HL-60 (cell line): ENCODE measurements around the gene PRMT1.

Source experiments
- DNase-seq, 2 experiments: peaks; one replicate each; pipeline ENCODE4 v3.0.0-alpha.2; 2010 to 2020; ENCODE audit warnings: low read depth in 1 of 2, low spot score in 1 of 2
- H3K27ac ChIP-seq: fragments of 250-450 bp; sonication (Bioruptor Pico); replicated peaks from 2 replicates; pipeline ENCODE4 v1.5.1; 2020; ENCODE audit warnings: mild to moderate bottlenecking, moderate library complexity
- H3K27me3 ChIP-seq: fragments of 250-450 bp; sonication (Bioruptor Pico); 2 replicates; pipeline ENCODE4 v1.5.1; 2021; ENCODE audit warnings: mild to moderate bottlenecking, moderate library complexity; ENCODE audit not compliant: insufficient read depth, poor library complexity, severe bottlenecking
- H3K4me3 ChIP-seq: replicated peaks from 2 replicates; pipeline ENCODE4 v1.5.1; 2011; ENCODE audit warnings: mild to moderate bottlenecking, control low read depth, low read length; ENCODE audit not compliant: insufficient read depth
- GABPA ChIP-seq: IDR thresholded peaks from 2 replicates; pipeline ENCODE4 v1.6.1; 2012; ENCODE audit warnings: low read depth
- POLR2AphosphoS5 ChIP-seq: IDR thresholded peaks from 2 replicates; pipeline ENCODE4 v1.6.1; 2012; ENCODE audit warnings: low read depth
- SPI1 ChIP-seq: IDR thresholded peaks from 2 replicates; pipeline ENCODE4 v1.6.1; 2012; ENCODE audit warnings: low read depth, mild to moderate bottlenecking, borderline replicate concordance
- TF ChIP-seq, protein P1 (sequence below): IDR thresholded peaks from 2 replicates; pipeline ENCODE4 v1.6.1; 2012; ENCODE audit warnings: low read depth; ENCODE audit not compliant: insufficient replicate concordance
- TF ChIP-seq, protein P2 (sequence below): IDR thresholded peaks from one replicate; pipeline ENCODE4 v1.5.1; 2011; ENCODE audit warnings: low read length, control low read depth, inconsistent platforms; ENCODE audit not compliant: insufficient read depth

PRMT1 gene

DNA sequence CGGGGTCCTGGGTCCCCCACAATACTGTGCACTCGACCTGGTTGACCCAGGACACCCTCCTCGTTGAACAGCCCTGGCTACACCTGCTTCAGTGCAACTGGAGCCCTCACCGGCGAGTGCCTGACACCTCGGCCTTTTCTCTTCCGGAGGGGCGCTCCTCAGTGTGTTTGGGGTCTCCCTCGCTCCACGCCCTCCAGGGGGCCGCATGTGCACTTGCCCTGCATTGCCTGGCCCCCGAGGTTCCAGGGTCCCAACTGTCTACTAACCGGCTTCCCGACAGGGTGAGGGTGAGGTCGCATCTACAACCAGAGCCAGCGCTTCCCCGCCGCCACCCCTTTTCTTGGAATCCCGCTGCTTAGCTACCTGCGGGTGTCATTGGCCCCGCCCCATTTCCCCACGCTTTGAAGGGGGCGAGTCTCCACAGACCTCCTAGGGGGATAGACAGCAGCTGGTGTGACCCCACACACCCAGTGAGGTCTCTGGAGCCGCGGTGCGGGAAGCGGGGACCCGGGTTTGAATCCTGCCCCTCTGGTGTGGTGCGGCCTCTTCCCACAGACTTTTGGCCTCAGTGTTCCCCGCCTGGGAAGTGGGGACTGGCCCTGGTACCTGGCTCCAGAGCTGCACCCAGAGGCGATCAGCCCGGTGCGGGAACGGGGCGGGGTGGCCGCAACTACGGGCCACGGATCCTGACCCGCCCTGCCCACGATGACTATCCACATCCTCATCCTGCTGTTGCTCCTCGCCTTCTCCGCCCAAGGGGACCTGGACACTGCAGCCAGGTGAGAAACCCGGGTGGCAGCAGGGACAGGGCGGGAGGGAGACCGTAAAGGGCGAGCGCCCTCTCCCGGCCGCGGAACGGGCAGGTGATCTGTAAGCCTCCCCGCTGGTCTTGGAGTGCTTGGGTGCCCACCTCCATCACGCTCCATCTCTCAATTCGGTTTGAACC, 12.3 kb downstream of the PRMT1 start, which contains the start of gene ADM5:
Gene ADM5, plus strand, starts transcription at position 462 of the 946 bp plus-strand sequence. Its CDS starts 244 bp downstream, at position 706.
- peak; percentile 9; the same call in 1 of the 2 replicates for TF ChIP-seq POLR2AphosphoS5
- TF ChIP-seq GABPA: no peak
- Histone ChIP-seq H3K27ac (no peak within 1 kb of the TSS), H3K27me3 (no peaks in the 10 kb centered on the region), H3K4me3 (no peak within 1 kb of the TSS)
- no peak for DNase-seq

DNA sequence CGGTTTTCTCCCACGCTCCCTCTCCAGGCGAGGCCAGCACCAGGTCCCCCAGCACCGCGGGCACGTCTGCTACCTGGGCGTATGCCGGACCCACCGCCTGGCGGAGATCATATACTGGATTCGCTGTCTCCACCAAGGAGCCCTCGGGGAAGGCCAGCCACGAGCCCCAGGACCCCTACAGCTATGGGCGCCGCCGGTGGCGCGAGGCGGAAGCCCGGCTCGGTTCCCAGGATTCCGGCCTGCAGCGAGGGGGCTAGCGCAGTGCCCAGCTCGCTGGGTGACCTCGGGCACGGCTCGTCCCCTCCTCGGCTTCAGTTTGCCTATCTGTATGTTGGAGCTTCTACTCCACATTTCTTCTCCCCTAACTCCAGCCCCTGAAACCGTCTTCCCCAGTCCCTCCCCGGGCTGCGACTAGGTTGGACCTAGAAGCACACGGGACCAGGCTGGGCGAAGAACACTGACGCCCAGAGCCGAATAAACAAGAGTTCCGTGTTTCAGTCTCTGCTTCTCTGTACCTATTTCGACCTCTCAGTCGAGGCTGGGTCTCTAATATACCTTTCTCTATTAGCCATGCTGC, 13.1 kb downstream of the PRMT1 start:
- Histone ChIP-seq H3K27me3 (no peaks in the 10 kb centered on the region), H3K27ac (no peak overlapping the region), H3K4me3 (no peak overlapping the region)
- TF ChIP-seq POLR2AphosphoS5 (no peak), SPI1 (no peak), GABPA (no peak)
- TF ChIP-seq, protein P1, sequence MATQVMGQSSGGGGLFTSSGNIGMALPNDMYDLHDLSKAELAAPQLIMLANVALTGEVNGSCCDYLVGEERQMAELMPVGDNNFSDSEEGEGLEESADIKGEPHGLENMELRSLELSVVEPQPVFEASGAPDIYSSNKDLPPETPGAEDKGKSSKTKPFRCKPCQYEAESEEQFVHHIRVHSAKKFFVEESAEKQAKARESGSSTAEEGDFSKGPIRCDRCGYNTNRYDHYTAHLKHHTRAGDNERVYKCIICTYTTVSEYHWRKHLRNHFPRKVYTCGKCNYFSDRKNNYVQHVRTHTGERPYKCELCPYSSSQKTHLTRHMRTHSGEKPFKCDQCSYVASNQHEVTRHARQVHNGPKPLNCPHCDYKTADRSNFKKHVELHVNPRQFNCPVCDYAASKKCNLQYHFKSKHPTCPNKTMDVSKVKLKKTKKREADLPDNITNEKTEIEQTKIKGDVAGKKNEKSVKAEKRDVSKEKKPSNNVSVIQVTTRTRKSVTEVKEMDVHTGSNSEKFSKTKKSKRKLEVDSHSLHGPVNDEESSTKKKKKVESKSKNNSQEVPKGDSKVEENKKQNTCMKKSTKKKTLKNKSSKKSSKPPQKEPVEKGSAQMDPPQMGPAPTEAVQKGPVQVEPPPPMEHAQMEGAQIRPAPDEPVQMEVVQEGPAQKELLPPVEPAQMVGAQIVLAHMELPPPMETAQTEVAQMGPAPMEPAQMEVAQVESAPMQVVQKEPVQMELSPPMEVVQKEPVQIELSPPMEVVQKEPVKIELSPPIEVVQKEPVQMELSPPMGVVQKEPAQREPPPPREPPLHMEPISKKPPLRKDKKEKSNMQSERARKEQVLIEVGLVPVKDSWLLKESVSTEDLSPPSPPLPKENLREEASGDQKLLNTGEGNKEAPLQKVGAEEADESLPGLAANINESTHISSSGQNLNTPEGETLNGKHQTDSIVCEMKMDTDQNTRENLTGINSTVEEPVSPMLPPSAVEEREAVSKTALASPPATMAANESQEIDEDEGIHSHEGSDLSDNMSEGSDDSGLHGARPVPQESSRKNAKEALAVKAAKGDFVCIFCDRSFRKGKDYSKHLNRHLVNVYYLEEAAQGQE: no peak
- TF ChIP-seq, protein P2, sequence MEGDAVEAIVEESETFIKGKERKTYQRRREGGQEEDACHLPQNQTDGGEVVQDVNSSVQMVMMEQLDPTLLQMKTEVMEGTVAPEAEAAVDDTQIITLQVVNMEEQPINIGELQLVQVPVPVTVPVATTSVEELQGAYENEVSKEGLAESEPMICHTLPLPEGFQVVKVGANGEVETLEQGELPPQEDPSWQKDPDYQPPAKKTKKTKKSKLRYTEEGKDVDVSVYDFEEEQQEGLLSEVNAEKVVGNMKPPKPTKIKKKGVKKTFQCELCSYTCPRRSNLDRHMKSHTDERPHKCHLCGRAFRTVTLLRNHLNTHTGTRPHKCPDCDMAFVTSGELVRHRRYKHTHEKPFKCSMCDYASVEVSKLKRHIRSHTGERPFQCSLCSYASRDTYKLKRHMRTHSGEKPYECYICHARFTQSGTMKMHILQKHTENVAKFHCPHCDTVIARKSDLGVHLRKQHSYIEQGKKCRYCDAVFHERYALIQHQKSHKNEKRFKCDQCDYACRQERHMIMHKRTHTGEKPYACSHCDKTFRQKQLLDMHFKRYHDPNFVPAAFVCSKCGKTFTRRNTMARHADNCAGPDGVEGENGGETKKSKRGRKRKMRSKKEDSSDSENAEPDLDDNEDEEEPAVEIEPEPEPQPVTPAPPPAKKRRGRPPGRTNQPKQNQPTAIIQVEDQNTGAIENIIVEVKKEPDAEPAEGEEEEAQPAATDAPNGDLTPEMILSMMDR: no peak
- no peak for DNase-seq

DNA sequence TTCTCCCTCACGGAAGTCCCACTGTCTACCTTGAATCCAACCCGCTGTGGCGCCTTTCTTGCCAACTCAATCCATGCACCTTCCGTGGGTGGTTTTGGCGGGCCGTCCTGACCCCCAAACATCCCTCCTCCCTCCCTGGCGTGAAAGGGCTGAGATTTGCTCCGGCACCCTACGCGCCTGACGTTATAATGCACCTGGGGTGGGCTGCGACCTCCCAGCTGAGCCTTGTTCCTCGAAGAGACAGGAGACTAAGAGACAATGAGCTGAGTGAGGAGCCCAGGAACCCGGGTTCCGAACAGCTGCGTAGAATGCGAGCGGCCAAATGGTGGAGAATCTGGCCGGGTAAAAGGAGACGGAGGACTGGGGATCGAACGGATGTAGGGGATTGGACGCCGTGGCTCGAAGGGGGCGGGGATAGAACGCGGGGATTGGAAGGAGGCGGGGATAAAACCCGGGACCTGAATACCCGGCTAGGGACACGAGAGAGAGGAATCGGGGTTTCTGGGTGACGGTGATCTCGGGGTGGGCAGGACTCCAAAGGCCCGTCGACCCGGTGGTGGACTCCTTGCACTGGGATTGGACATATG, 13.7 kb downstream of the PRMT1 start, which contains the start of gene CPT1C:
Gene CPT1C, plus strand, starts transcription at position 461 of the 587 bp plus-strand sequence. CDS start 1,137 bp downstream, outside the sequence.
- TF ChIP-seq, protein P1: no peak
- no peak for TF ChIP-seq SPI1
- TF ChIP-seq, protein P2: no peak
- no peak within 1 kb of the TSS for H3K4me3 ChIP-seq
- H3K27me3 ChIP-seq: no peaks in the 10 kb centered on the region
- H3K27ac ChIP-seq: no peak within 1 kb of the TSS
- no peak for DNase-seq
